Measurements from ENCODE around the gene LALBA. TPM values are rescaled to one million over a fixed set of nuclear protein-coding genes. Genes with fewer than 3 reads are reported as not detected.
"Not testable (repeated sequence)": the region's sequence is repeated elsewhere in the genome, so short reads cannot be mapped to it uniquely, and the experiment has no call there.

Gene LALBA
- total and polyA plus RNA-seq, 2 of the 8 experiments (the other 6 are each of a cell fraction or from before 2014, with no cell fraction given) = not detected

DNA sequence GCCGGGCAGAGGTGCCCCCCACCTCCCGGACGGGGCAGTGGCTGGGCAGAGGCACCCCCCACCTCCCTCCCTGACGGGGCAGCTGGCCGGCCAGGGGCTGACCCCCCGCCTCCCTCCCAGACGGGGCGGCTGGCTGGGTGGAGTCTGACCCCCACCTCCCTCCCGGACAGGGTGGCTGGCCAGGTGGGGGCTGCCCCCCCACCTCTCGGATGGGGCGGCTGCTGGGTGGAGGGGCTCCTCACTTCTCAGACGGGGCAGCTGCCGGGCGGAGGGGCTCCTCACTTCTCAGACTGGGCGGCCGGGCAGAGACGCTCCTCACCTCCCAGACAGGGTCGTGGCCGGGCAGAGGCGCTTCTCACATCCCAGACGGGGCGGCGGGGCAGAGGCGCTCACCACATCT lies 49.5 kb downstream of the LALBA start:
- 80% methylated on average over 5 of the region's 24 CpGs; no CpG with 5 or more reads in 1 of the 2 experiments for WGBS, 2 experiments (ENCODE audit: extremely low coverage in 1 of 2, insufficient coverage in 1 of 2, insufficient read length in 1 of 2, insufficient replicate concordance in 2 of 2, low coverage in 1 of 2, low lambda C conversion rate in 2 of 2, missing lambda C conversion rate in 1 of 2)
- H2BK5ac ChIP-seq (ENCODE audit: low read depth, low read length); DNase-seq (ENCODE audit: low read depth in 1 of 2, low spot score in 2 of 2); H3K56ac ChIP-seq (replicated peaks; ENCODE audit: insufficient read length, low read depth, low read length); CTCF ChIA-PET (ENCODE audit: partially characterized antibody); H3K4me1 ChIP-seq (replicated peaks in 1 of 4; ENCODE audit: control insufficient read depth in 3 of 4, insufficient read depth in 4 of 4, low read length in 3 of 4); H3K4me2 ChIP-seq (ENCODE audit: insufficient read depth in 1 of 2, low read depth in 2 of 2, low read length in 2 of 2); H4K5ac ChIP-seq (ENCODE audit: insufficient read length, low read depth, low read length); H3K27me3 ChIP-seq (replicated peaks in 1 of 4; ENCODE audit: control insufficient read depth in 3 of 4, extremely low read depth in 1 of 4, insufficient read depth in 3 of 4, low read length in 3 of 4); H3K23ac ChIP-seq (ENCODE audit: insufficient read length); H3K79me1 ChIP-seq (ENCODE audit: low read depth, low read length); H2AFZ ChIP-seq (ENCODE audit: low read length); H3K14ac ChIP-seq (ENCODE audit: insufficient read length); H3K79me2 ChIP-seq (ENCODE audit: control insufficient read depth in 1 of 2, insufficient read depth in 2 of 2, low read length in 2 of 2); H3K23me2 ChIP-seq (ENCODE audit: low read depth, low read length); H3K4me3 ChIP-seq (ENCODE audit: extremely low read depth in 1 of 4, insufficient read depth in 2 of 4, low read depth in 3 of 4, low read length in 4 of 4); H2BK20ac ChIP-seq (ENCODE audit: low read length); H3K27ac ChIP-seq (ENCODE audit: low read depth, low read length); H2AK5ac ChIP-seq (ENCODE audit: low read depth, low read length); H2BK120ac ChIP-seq (replicated peaks; ENCODE audit: low read depth, low read length); H3K9me3 ChIP-seq (ENCODE audit: insufficient read depth in 2 of 2, low read depth in 1 of 2, low read length in 1 of 2); H4K91ac ChIP-seq (replicated peaks; ENCODE audit: insufficient read length, low read length); POLR2A ChIA-PET (ENCODE audit: partially characterized antibody); H4K20me1 ChIP-seq (replicated peaks in 1 of 2; ENCODE audit: control insufficient read depth in 1 of 2, insufficient read depth in 2 of 2, low read length in 2 of 2); H4K8ac ChIP-seq (ENCODE audit: extremely low read depth, insufficient read depth, low read length); H3K9ac ChIP-seq (replicated peaks in 1 of 4; ENCODE audit: extremely low read depth in 1 of 4, low read depth in 3 of 4, low read length in 3 of 4); H3K18ac ChIP-seq (ENCODE audit: extremely low read depth, low read length); H2BK15ac ChIP-seq (ENCODE audit: low read length); H3K36me3 ChIP-seq (ENCODE audit: control insufficient read depth in 2 of 4, insufficient read depth in 4 of 4, low read length in 3 of 4); FAIRE-seq; H2BK12ac ChIP-seq (ENCODE audit: low read depth, low read length); H3K4ac ChIP-seq (replicated peaks; ENCODE audit: insufficient read length, low read depth, low read length): not testable (repeated sequence)

Other genes starting within 250 kb of the LALBA start
- gene ZNF641, start 219.1 kb downstream of the LALBA start, total RNA-seq (2021; fragmentation: NEBNext Ultra II Directional; extraction: Animal tissue kit (Norgen Biotek cat#: 25700)) = 6.2 and 7.8 TPM in 2 replicates
- 1.5 and 2.4 TPM in 2 replicates for gene ZNF641, start 219.1 kb downstream of the LALBA start, polyA plus RNA-seq (2011; rRNA removed)
- gene ANP32D, start 97.5 kb downstream of the LALBA start, total RNA-seq (2021; fragmentation: NEBNext Ultra II Directional; extraction: Animal tissue kit (Norgen Biotek cat#: 25700)) = not detected in 2 replicates
- gene ANP32D, start 97.5 kb downstream of the LALBA start, polyA plus RNA-seq (2011; rRNA removed) = not detected in 2 replicates
- not detected in 2 replicates for gene C12orf54, start 87.5 kb downstream of the LALBA start, total RNA-seq (2021; fragmentation: NEBNext Ultra II Directional; extraction: Animal tissue kit (Norgen Biotek cat#: 25700))
- gene C12orf54, start 87.5 kb downstream of the LALBA start, polyA plus RNA-seq (2011; rRNA removed) = not detected in 2 replicates
- gene OR8S1, start 44.4 kb downstream of the LALBA start, total RNA-seq (2021; fragmentation: NEBNext Ultra II Directional; extraction: Animal tissue kit (Norgen Biotek cat#: 25700)) = not detected in 2 replicates
- gene OR8S1, start 44.4 kb downstream of the LALBA start, polyA plus RNA-seq (2011; rRNA removed) = not detected in 2 replicates
- gene KANSL2, start 112.2 kb upstream of the LALBA start, total RNA-seq (2021; fragmentation: NEBNext Ultra II Directional; extraction: Animal tissue kit (Norgen Biotek cat#: 25700)) = 46.1 and 48.4 TPM in 2 replicates
- 48.3 and 50.7 TPM in 2 replicates for gene KANSL2, start 112.2 kb upstream of the LALBA start, polyA plus RNA-seq (2011; rRNA removed)
- gene CCNT1, start 146.7 kb upstream of the LALBA start, total RNA-seq (2021; fragmentation: NEBNext Ultra II Directional; extraction: Animal tissue kit (Norgen Biotek cat#: 25700)) = 44.3 and 45.9 TPM in 2 replicates
- 10.8 and 13.2 TPM in 2 replicates for gene CCNT1, start 146.7 kb upstream of the LALBA start, polyA plus RNA-seq (2011; rRNA removed)
- gene ADCY6, start 219.0 kb upstream of the LALBA start, total RNA-seq (2021; fragmentation: NEBNext Ultra II Directional; extraction: Animal tissue kit (Norgen Biotek cat#: 25700)) = 11.7 and 15.6 TPM in 2 replicates
- 17.5 and 19.7 TPM in 2 replicates for gene ADCY6, start 219.0 kb upstream of the LALBA start, polyA plus RNA-seq (2011; rRNA removed)
- 12.5 and 16.9 TPM in 2 replicates for gene CACNB3, start 248.4 kb upstream of the LALBA start, total RNA-seq (2021; fragmentation: NEBNext Ultra II Directional; extraction: Animal tissue kit (Norgen Biotek cat#: 25700))
- 16.0 and 18.4 TPM in 2 replicates for gene CACNB3, start 248.4 kb upstream of the LALBA start, polyA plus RNA-seq (2011; rRNA removed)

Data from H1 (cell line).